ENCODE results near the gene STMN1.

Gene STMN1

GRCh38 chr1:25927521-25928265 lies 21.5 kb upstream of the STMN1 start:
- no peak for TF ChIP-seq CTCF (conservative IDR thresholded peaks at IDR 0.05; ENCODE audit: low read depth, low read length)
- no peak for DNase-seq (ENCODE audit: low read depth)
- H3K4me3 ChIP-seq (ENCODE audit: low read length): no peak overlapping the region

DNA sequence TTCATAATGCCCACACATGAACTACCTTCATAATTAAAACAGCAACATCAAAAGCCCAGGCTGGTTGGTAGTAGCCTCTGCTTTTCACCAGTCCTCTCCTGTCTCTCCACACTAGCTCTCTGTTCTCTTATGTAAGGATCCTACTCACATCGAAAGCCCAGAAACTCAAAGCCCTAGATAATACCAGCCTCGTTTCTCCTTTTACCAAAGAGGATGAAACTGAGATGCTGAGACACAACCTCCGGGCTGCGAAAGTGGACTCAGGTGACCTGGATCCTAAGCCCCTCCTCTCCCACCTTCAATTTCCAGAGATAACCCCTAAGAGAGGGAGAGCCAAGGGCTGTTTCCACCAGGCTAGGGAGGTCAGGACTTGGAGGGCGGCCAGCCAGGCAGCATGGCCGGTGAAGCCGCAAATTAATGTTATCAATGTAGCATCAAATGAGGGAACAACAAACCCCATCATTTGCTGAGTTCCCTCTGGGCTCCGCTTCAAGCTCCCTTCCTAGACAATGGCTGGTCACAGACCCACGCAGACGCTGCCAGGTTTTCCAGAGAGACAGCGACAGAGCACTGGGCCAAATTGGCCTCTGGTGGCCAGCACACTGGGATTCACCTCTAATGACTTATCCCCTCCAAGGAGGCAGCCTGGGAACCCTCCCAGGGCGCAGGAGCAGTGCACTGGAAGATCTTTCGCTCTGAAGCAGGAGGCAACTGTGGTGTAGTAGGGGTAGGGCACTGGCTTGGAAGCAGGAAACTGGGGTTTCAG lies 20.7 kb upstream of the STMN1 start:
- H3K4me3 ChIP-seq (ENCODE audit: low read length): no peak overlapping the region
- no peak for DNase-seq (ENCODE audit: low read depth)
- no peak for TF ChIP-seq CTCF (conservative IDR thresholded peaks at IDR 0.05; ENCODE audit: low read depth, low read length)

- no peak overlapping the region for H3K4me3 ChIP-seq (ENCODE audit: low read length)
- TF ChIP-seq CTCF (conservative IDR thresholded peaks at IDR 0.05; ENCODE audit: low read depth, low read length): no peak
- no peak for DNase-seq (ENCODE audit: low read depth)
Measured at GRCh38 chr1:25924454-25924853, 18.2 kb upstream of the STMN1 start.

DNA sequence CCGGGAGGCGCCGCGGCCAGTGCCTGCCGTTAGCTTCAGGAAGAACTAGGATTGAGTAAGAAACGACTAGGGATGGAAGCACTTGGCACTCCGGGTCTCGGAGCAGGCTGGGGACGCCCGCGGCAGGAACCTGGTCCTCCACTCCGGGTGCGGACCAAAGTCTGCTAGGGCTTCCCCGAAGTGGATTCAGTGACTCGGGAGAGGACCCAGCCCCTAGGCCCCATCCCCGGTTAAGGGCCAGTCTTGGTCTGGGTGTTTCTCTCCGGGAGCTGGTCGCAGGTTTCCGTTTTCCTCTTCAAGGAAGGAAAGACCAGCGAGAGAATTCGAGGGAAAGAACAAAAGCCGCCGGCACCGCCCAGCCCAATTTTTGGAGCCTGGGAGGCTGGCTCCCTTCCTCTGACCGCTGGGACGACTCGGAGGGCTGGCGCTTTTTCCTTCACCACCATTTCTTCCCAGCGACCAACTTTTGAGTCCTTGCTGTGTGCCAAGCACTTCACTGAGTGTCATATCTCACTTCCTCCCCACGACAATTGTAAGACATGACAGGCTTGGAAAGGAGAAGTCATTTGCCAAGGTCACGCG lies 16.8 kb upstream of the STMN1 start:
- no peak for DNase-seq (ENCODE audit: low read depth)
- no peak for TF ChIP-seq CTCF (conservative IDR thresholded peaks at IDR 0.05; ENCODE audit: low read depth, low read length)
- H3K4me3 ChIP-seq (ENCODE audit: low read length): peak overlapping the region; percentile 57

GRCh38 chr1:25922056-25922970 lies 16.1 kb upstream of the STMN1 start:
- TF ChIP-seq CTCF (conservative IDR thresholded peaks at IDR 0.05; ENCODE audit: low read depth, low read length): no peak
- peak overlapping the region; percentile 57 for H3K4me3 ChIP-seq (ENCODE audit: low read length)
- DNase-seq (ENCODE audit: low read depth): no peak

DNA sequence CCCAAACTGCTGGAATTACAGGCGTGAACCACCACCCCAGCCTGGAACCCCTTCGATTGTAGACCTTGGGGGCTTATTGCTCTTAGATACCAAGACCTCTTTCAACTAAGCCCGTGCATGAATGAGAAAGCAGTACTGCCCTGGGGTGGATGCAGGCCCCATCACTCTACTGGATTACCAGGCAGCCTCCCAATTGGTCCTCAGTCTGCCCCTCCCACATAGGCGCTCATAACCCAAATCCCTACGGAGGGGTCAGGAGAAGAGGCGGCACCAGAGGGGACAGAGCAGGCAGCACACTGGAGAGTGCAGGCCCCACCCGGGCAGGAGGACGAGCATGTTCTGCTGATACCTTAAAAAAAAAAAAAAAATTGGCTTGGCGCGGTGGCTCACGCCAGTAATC lies 12.4 kb upstream of the STMN1 start:
- no peak overlapping the region for H3K4me3 ChIP-seq (ENCODE audit: low read length)
- no peak for TF ChIP-seq CTCF (conservative IDR thresholded peaks at IDR 0.05; ENCODE audit: low read depth, low read length)
- DNase-seq (ENCODE audit: low read depth): no peak
